ENCODE results near the gene MAP3K5. TPM values are rescaled to one million over a fixed set of nuclear protein-coding genes. Genes with fewer than 3 reads are reported as not detected.

Gene MAP3K5
- total and polyA plus RNA-seq, 2 donors (not counting 3 experiments of a cell fraction or from before 2014, with no cell fraction given) = 1.5 to 7.0 TPM

DNA sequence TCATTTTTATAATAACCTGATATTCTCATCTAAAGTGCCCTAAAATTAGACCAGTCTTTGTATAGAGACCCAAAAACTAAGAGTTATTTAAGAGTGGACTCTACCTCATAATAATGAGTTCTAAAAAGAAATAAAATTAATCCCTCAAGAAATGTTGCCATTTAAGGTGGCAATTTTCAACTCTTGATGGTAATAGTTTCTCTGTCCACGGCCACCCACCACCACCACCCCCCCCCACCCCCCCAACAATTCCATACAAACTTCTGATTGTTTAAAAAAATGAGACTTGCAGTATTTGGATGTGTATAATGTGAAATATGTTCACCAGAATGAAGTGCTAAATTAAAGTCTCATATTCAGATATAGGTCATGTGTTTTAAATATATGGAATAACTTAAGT, 244.4 kb downstream of the MAP3K5 start:
- POLR2A ChIA-PET = no interaction called here

More for the DNA sequence above, 244.4 kb downstream of the MAP3K5 start:
- Histone ChIP-seq H3K9ac (replicated peaks; ENCODE audit: extremely low read depth, insufficient read depth, low read length) (no peak overlapping the region), H3K27me3 (ENCODE audit: control insufficient read depth in 2 of 2, insufficient read depth in 2 of 2, low read length in 2 of 2) (peaks cover 40 to 41% of the 10 kb centered on the region in 2 experiments), H3K36me3 (ENCODE audit: control insufficient read depth in 2 of 2, extremely low read depth in 1 of 2, insufficient read depth in 2 of 2, low read length in 2 of 2) (no peaks in the 10 kb centered on the region), H3K4me3 (replicated peaks in 1 of 3; ENCODE audit: insufficient read depth in 1 of 3, low read depth in 1 of 3, low read length in 3 of 3) (no peak overlapping the region), H3K79me2 (ENCODE audit: control insufficient read depth, insufficient read depth, low read length) (no peaks in the 10 kb centered on the region), H3K4me2 (ENCODE audit: insufficient read depth, low read length) (no peak overlapping the region), H3K9me3 (replicated peaks; ENCODE audit: control insufficient read depth, insufficient read depth, low read length) (no peaks in the 10 kb centered on the region), H2AFZ (ENCODE audit: low read depth, low read length) (no peak overlapping the region), H3K4me1 (ENCODE audit: control insufficient read depth, extremely low read depth, insufficient read depth, low read length) (peaks cover 13% of the 10 kb centered on the region), H4K20me1 (replicated peaks; ENCODE audit: control insufficient read depth, extremely low read depth, insufficient read depth, low read length) (no peaks in the 10 kb centered on the region), H3K9me1 (replicated peaks; ENCODE audit: control insufficient read depth, extremely low read depth, insufficient read depth, low read length) (no peaks in the 10 kb centered on the region), H3K27ac (ENCODE audit: insufficient read depth, low read depth, low read length) (no peak overlapping the region)
- no peak for DNase-seq (ENCODE audit: low read depth, low spot score)
- intact Hi-C loops (cut with micrococcal nuclease) (no loop called here), dilution Hi-C loops (cut with MboI; ENCODE audit: extremely low pct_ligation_motif_present, low sequenced_read_pairs) (no loop called here)
- FAIRE-seq = no peak
- TF ChIP-seq, protein P1, sequence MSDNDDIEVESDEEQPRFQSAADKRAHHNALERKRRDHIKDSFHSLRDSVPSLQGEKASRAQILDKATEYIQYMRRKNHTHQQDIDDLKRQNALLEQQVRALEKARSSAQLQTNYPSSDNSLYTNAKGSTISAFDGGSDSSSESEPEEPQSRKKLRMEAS (IDR thresholded peaks at IDR 0.05; ENCODE audit: insufficient read depth, insufficient read length) = no peak
- TF ChIP-seq JUN (IDR thresholded peaks at IDR 0.05; ENCODE audit: borderline replicate concordance, insufficient read depth, insufficient read length, low read depth) (no peak), MYC (IDR thresholded peaks at IDR 0.05; ENCODE audit: low read depth, low read length) (no peak), FOS (IDR thresholded peaks at IDR 0.05; ENCODE audit: borderline replicate concordance, insufficient read depth, low read length) (no peak), GATA2 (IDR thresholded peaks at IDR 0.05; ENCODE audit: insufficient read depth, insufficient read length, low read depth, low read length) (no peak), POLR2AphosphoS5 (IDR thresholded peaks at IDR 0.05; ENCODE audit: insufficient read depth, low read depth, low read length) (no peak), POLR2A (IDR thresholded peaks at IDR 0.05; ENCODE audit: low read depth, low read length) (no peak), EZH2 (IDR thresholded peaks at IDR 0.05; ENCODE audit: borderline replicate concordance, low read depth, low read length, severe bottlenecking) (no peak)
- TF ChIP-seq, protein P2, sequence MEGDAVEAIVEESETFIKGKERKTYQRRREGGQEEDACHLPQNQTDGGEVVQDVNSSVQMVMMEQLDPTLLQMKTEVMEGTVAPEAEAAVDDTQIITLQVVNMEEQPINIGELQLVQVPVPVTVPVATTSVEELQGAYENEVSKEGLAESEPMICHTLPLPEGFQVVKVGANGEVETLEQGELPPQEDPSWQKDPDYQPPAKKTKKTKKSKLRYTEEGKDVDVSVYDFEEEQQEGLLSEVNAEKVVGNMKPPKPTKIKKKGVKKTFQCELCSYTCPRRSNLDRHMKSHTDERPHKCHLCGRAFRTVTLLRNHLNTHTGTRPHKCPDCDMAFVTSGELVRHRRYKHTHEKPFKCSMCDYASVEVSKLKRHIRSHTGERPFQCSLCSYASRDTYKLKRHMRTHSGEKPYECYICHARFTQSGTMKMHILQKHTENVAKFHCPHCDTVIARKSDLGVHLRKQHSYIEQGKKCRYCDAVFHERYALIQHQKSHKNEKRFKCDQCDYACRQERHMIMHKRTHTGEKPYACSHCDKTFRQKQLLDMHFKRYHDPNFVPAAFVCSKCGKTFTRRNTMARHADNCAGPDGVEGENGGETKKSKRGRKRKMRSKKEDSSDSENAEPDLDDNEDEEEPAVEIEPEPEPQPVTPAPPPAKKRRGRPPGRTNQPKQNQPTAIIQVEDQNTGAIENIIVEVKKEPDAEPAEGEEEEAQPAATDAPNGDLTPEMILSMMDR (IDR thresholded peaks at IDR 0.05; ENCODE audit: extremely low read depth in 1 of 2, insufficient read depth in 1 of 2, low read depth in 1 of 2, low read length in 2 of 2) = no peak
- CTCF ChIA-PET = interaction anchor here (0.8 to 1.4 kb wide), 9 partner anchors 14 to 1012 kb away, joined by 3 to 9 read pairs (median 3); partner anchors contain the start of genes MAP3K5 and PEX7
- BruUV-seq (replicated peaks) = no TSS peak

All from endothelial cell of umbilical vein (primary cell).